SK-N-SH (cell line): ENCODE data around the gene NSMCE4A. TPM values are rescaled to one million over a fixed set of nuclear protein-coding genes. Genes with fewer than 3 reads are reported as not detected.

ENCODE experiments used
- CTCF ChIA-PET: fragments of 300-600, 350-600 bp; formaldehyde crosslinking; extraction: SDS; loops from one replicate; lab custom pipeline; 2021; lab: Yijun Ruan, JAX
- POLR2A ChIA-PET: fragments of 350-600 bp; sonication (Branson Sonifier 250); formaldehyde crosslinking; extraction: SDS; loops from one replicate; lab custom pipeline; 2020; ENCODE audit warnings: antibody characterized with exemption, inconsistent platforms; lab: Yijun Ruan, JAX
- DNase-seq: peaks from one replicate; pipeline ENCODE4 v3.0.0; 2012
- H2AFZ ChIP-seq: fragments of 200-600 bp; sonication (generic); 2 replicates; pipeline ENCODE4 v1.8.1; 2016; ENCODE audit warnings: antibody characterized with exemption, mild to moderate bottlenecking, low read depth
- H3F3A ChIP-seq: fragments of 200-600 bp; sonication (generic); replicated peaks from 2 replicates; pipeline ENCODE3; 2016; ENCODE audit warnings: antibody characterized with exemption, mild to moderate bottlenecking; ENCODE audit not compliant: insufficient read depth
- H3K27ac ChIP-seq, 2 experiments: fragments of 200-500 bp in 1 of 2; fragments of 200-600 bp in 1 of 2; sonication (Bioruptor generic) in 1 of 2; sonication (generic), shearing (Covaris generic) in 1 of 2; 2 replicates each; pipeline versions ENCODE4 v1.5.1 to v1.6.1; 2014 to 2016; ENCODE audit warnings: low read depth in 2 of 2, inconsistent platforms in 1 of 2, low read length in 1 of 2, mild to moderate bottlenecking in 1 of 2, mixed read lengths in 1 of 2
- H3K27me3 ChIP-seq: fragments of 200-600 bp; sonication (generic), shearing (Covaris generic); 2 replicates; pipeline ENCODE4 v1.6.1; 2016; ENCODE audit warnings: mixed run types; ENCODE audit not compliant: insufficient read depth
- H3K36me3 ChIP-seq, 2 experiments: fragments of 200-500 bp in 1 of 2; fragments of 200-600 bp in 1 of 2; sonication (Bioruptor generic) in 1 of 2; sonication (generic) in 1 of 2; replicated peaks in 1 of 2; 2 replicates each; pipeline versions ENCODE3 to v1.5.1; 2014 to 2016; ENCODE audit warnings: low read length in 1 of 2, mild to moderate bottlenecking in 1 of 2; ENCODE audit not compliant: insufficient read depth in 2 of 2, control insufficient read depth in 1 of 2
- H3K4me1 ChIP-seq, 2 experiments: fragments of 200-500 bp in 1 of 2; fragments of 200-600 bp in 1 of 2; sonication (Bioruptor generic) in 1 of 2; sonication (generic), shearing (Covaris generic) in 1 of 2; 2 replicates each; pipeline versions ENCODE4 v1.5.1 to v1.6.1; 2014 to 2016; ENCODE audit warnings: low read depth in 1 of 2, low read length in 1 of 2, mixed run types in 1 of 2; ENCODE audit not compliant: insufficient read depth in 2 of 2, control insufficient read depth in 1 of 2
- H3K4me2 ChIP-seq: fragments of 200-600 bp; sonication (generic), shearing (Covaris generic); 2 replicates; pipeline ENCODE4 v1.6.1; 2017; ENCODE audit warnings: mixed run types
- H3K4me3 ChIP-seq, 2 experiments: fragments of 200-500 bp in 1 of 2; fragments of 200-600 bp in 1 of 2; sonication (Bioruptor generic) in 1 of 2; sonication (generic), shearing (Covaris generic) in 1 of 2; 2 replicates each; pipeline versions ENCODE4 v1.5.1 to v1.8.1; 2014 to 2016; ENCODE audit warnings: low read depth in 2 of 2, inconsistent platforms in 1 of 2, low read length in 1 of 2, mild to moderate bottlenecking in 1 of 2, mixed read lengths in 1 of 2, moderate library complexity in 1 of 2
- H3K79me2 ChIP-seq: fragments of 200-600 bp; sonication (generic); 2 replicates; pipeline ENCODE4 v1.8.1; 2017; ENCODE audit warnings: mild to moderate bottlenecking; ENCODE audit not compliant: insufficient read depth
- H3K9ac ChIP-seq: fragments of 200-600 bp; sonication (generic); 2 replicates; pipeline ENCODE4 v1.6.1; 2017; ENCODE audit warnings: mixed run types
- H3K9me2 ChIP-seq: fragments of 200-600 bp; sonication (generic); 2 replicates; pipeline ENCODE4 v1.6.1; 2017; ENCODE audit warnings: mixed run types
- H3K9me3 ChIP-seq: fragments of 200-600 bp; sonication (generic); 2 replicates; pipeline ENCODE4 v1.6.1; 2017; ENCODE audit warnings: mixed run types, mild to moderate bottlenecking, moderate library complexity
- H4K20me1 ChIP-seq: fragments of 200-600 bp; sonication (generic); 2 replicates; pipeline ENCODE4 v1.6.1; 2017; ENCODE audit warnings: mild to moderate bottlenecking, mixed run types; ENCODE audit not compliant: insufficient read depth
- ELF1 ChIP-seq: IDR thresholded peaks from 2 replicates; pipeline ENCODE4 v1.4.0; 2012
- FOSL2 ChIP-seq: IDR thresholded peaks from 2 replicates; pipeline ENCODE4 v1.4.0; 2012; ENCODE audit warnings: low read depth, mild to moderate bottlenecking, moderate library complexity, borderline replicate concordance
- FOXM1 ChIP-seq: IDR thresholded peaks from 2 replicates; pipeline ENCODE4 v1.4.0; 2012; ENCODE audit warnings: low read depth, mild to moderate bottlenecking
- JUND ChIP-seq: IDR thresholded peaks from 2 replicates; pipeline ENCODE4 v1.4.0; 2012
- MEF2A ChIP-seq: IDR thresholded peaks from 2 replicates; pipeline ENCODE4 v1.4.0; 2012; ENCODE audit warnings: low read depth, borderline replicate concordance
- NRF1 ChIP-seq: IDR thresholded peaks from 2 replicates; pipeline ENCODE4 v1.6.1; 2012; ENCODE audit warnings: low read depth, mild to moderate bottlenecking, low read length
- RAD21 ChIP-seq: IDR thresholded peaks from 2 replicates; pipeline ENCODE4 v1.6.1; 2012; ENCODE audit warnings: mild to moderate bottlenecking, low read length
- RCOR1 ChIP-seq: fragments of 150-350 bp; IDR thresholded peaks from 2 replicates; pipeline ENCODE4 v1.6.1; 2017; ENCODE audit warnings: antibody characterized with exemption, low read length
- RFX5 ChIP-seq: IDR thresholded peaks from 2 replicates; pipeline ENCODE4 v1.6.1; 2012; ENCODE audit warnings: mild to moderate bottlenecking, improper control_type of control experiment, low read length
- SIN3A ChIP-seq: IDR thresholded peaks from 2 replicates; pipeline ENCODE4 v1.6.1; 2012; ENCODE audit warnings: low read depth, mild to moderate bottlenecking, low read length, moderate library complexity, borderline replicate concordance
- SMC3 ChIP-seq: IDR thresholded peaks from 2 replicates; pipeline ENCODE4 v1.6.1; 2012; ENCODE audit warnings: low read depth, low read length, improper control_type of control experiment
- TCF12 ChIP-seq: IDR thresholded peaks from 2 replicates; pipeline ENCODE4 v1.4.0; 2012
- WGBS: methylation state at CpG from one replicate; pipeline ENCODE4 v1.1.6; 2017; ENCODE audit warnings: low lambda C conversion rate; 5-methylcytosine and 5-hydroxymethylcytosine counted together
- polyA plus RNA-seq, 3 experiments: library from polyadenylated mRNA; depleted of rRNA; stranded (reverse); fragments of >200 nt; gene quantifications; 2 replicates each; pipeline ENCODE4 v1.2.3, GENCODE V29; 2012
- TF ChIP-seq, protein P1 (sequence below): IDR thresholded peaks from 2 replicates; pipeline ENCODE4; 2012
- TF ChIP-seq, protein P2 (sequence below): IDR thresholded peaks from 2 replicates; pipeline ENCODE4 v1.6.1; 2012; ENCODE audit warnings: mild to moderate bottlenecking, low read depth, low read length, moderate library complexity
- TF ChIP-seq, protein P3 (sequence below): fragments of 200-600 bp; sonication (generic); IDR thresholded peaks from 2 replicates; pipeline ENCODE4 v1.6.1; 2017; ENCODE audit warnings: antibody characterized with exemption, mild to moderate bottlenecking, moderate library complexity
- TF ChIP-seq, protein P4 (sequence below): fragments of 150-350 bp; IDR thresholded peaks from 2 replicates; pipeline ENCODE4 v1.6.1; 2017; ENCODE audit warnings: antibody characterized with exemption, low read length, low read depth, borderline replicate concordance

NSMCE4A gene
- polyA plus RNA-seq, 1 of the 3 experiments (the other 2 are of a cell fraction): 28.5 TPM

DNA sequence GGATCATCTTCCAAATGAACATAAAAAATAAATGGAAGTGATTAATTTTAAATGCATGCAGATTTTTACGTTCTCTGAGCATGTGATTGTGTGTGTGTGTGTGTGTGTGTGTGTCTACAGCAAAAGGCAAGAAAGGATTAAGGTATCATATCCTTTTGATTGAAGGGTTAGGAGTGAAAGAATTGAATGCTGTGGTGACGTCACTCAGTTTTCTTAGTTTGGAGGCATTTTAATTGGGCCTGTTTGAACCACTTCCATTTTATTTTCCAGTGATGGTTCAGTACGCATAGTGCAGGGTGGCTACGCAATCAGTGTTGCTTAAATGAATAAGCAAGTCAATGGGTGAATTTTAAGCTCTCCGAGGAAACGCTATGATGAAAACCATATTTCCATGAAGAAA, 45.2 kb upstream of the NSMCE4A start:
- no peak overlapping the region for H3K4me3 ChIP-seq
- H3K4me1 ChIP-seq: peaks cover 0 to 6% of the 10 kb centered on the region in 2 experiments; a peak in 1 of 4 replicates
- TF ChIP-seq, protein P1, sequence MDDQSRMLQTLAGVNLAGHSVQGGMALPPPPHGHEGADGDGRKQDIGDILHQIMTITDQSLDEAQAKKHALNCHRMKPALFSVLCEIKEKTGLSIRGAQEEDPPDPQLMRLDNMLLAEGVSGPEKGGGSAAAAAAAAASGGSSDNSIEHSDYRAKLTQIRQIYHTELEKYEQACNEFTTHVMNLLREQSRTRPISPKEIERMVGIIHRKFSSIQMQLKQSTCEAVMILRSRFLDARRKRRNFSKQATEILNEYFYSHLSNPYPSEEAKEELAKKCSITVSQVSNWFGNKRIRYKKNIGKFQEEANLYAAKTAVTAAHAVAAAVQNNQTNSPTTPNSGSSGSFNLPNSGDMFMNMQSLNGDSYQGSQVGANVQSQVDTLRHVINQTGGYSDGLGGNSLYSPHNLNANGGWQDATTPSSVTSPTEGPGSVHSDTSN: no peak
- TF ChIP-seq FOSL2 (no peak), ELF1 (no peak), SIN3A (no peak), TCF12 (no peak), FOXM1 (no peak), NRF1 (no peak), RCOR1 (no peak), JUND (no peak), RFX5 (no peak), SMC3 (no peak), RAD21 (no peak), MEF2A (no peak)
- TF ChIP-seq, protein P2, sequence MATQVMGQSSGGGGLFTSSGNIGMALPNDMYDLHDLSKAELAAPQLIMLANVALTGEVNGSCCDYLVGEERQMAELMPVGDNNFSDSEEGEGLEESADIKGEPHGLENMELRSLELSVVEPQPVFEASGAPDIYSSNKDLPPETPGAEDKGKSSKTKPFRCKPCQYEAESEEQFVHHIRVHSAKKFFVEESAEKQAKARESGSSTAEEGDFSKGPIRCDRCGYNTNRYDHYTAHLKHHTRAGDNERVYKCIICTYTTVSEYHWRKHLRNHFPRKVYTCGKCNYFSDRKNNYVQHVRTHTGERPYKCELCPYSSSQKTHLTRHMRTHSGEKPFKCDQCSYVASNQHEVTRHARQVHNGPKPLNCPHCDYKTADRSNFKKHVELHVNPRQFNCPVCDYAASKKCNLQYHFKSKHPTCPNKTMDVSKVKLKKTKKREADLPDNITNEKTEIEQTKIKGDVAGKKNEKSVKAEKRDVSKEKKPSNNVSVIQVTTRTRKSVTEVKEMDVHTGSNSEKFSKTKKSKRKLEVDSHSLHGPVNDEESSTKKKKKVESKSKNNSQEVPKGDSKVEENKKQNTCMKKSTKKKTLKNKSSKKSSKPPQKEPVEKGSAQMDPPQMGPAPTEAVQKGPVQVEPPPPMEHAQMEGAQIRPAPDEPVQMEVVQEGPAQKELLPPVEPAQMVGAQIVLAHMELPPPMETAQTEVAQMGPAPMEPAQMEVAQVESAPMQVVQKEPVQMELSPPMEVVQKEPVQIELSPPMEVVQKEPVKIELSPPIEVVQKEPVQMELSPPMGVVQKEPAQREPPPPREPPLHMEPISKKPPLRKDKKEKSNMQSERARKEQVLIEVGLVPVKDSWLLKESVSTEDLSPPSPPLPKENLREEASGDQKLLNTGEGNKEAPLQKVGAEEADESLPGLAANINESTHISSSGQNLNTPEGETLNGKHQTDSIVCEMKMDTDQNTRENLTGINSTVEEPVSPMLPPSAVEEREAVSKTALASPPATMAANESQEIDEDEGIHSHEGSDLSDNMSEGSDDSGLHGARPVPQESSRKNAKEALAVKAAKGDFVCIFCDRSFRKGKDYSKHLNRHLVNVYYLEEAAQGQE: no peak
- TF ChIP-seq, protein P3, sequence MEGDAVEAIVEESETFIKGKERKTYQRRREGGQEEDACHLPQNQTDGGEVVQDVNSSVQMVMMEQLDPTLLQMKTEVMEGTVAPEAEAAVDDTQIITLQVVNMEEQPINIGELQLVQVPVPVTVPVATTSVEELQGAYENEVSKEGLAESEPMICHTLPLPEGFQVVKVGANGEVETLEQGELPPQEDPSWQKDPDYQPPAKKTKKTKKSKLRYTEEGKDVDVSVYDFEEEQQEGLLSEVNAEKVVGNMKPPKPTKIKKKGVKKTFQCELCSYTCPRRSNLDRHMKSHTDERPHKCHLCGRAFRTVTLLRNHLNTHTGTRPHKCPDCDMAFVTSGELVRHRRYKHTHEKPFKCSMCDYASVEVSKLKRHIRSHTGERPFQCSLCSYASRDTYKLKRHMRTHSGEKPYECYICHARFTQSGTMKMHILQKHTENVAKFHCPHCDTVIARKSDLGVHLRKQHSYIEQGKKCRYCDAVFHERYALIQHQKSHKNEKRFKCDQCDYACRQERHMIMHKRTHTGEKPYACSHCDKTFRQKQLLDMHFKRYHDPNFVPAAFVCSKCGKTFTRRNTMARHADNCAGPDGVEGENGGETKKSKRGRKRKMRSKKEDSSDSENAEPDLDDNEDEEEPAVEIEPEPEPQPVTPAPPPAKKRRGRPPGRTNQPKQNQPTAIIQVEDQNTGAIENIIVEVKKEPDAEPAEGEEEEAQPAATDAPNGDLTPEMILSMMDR: no peak
- TF ChIP-seq, protein P4, sequence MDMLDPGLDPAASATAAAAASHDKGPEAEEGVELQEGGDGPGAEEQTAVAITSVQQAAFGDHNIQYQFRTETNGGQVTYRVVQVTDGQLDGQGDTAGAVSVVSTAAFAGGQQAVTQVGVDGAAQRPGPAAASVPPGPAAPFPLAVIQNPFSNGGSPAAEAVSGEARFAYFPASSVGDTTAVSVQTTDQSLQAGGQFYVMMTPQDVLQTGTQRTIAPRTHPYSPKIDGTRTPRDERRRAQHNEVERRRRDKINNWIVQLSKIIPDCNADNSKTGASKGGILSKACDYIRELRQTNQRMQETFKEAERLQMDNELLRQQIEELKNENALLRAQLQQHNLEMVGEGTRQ: no peak
- no peak for DNase-seq
- H4K20me1 ChIP-seq: no peaks in the 10 kb centered on the region
- no peak overlapping the region for H2AFZ ChIP-seq
- CTCF ChIA-PET: interaction anchor here (1.2 kb wide), 1 partner anchor 46 kb away, joined by 3 read pairs; the partner anchor contains the start of gene NSMCE4A
- no peak overlapping the region for H3K9ac ChIP-seq
- H3K27me3 ChIP-seq: no peaks in the 10 kb centered on the region; the same call in 1 of the 2 replicates
- H3K9me3 ChIP-seq: no peaks in the 10 kb centered on the region
- no peaks in the 10 kb centered on the region for H3K79me2 ChIP-seq
- H3F3A ChIP-seq: no peaks in the 10 kb centered on the region
- no peaks in the 10 kb centered on the region for H3K36me3 ChIP-seq
- POLR2A ChIA-PET: no interaction called here
- WGBS: 88% methylated on average over 6 of the region's 6 CpGs
- H3K27ac ChIP-seq: no peak overlapping the region
- H3K9me2 ChIP-seq: no peaks in the 10 kb centered on the region
- no peak overlapping the region for H3K4me2 ChIP-seq
